Left hindlimb (tissue), 1 donor: ENCODE data around the gene MRPL27.
"Not testable (repeated sequence)": the region's sequence is repeated elsewhere in the genome, so short reads cannot be mapped to it uniquely, and the experiment has no call there.

ENCODE experiments used
- DNase-seq: peaks from one replicate; pipeline ENCODE4 v3.0.0-alpha.2; 2018

The MRPL27 gene

DNA sequence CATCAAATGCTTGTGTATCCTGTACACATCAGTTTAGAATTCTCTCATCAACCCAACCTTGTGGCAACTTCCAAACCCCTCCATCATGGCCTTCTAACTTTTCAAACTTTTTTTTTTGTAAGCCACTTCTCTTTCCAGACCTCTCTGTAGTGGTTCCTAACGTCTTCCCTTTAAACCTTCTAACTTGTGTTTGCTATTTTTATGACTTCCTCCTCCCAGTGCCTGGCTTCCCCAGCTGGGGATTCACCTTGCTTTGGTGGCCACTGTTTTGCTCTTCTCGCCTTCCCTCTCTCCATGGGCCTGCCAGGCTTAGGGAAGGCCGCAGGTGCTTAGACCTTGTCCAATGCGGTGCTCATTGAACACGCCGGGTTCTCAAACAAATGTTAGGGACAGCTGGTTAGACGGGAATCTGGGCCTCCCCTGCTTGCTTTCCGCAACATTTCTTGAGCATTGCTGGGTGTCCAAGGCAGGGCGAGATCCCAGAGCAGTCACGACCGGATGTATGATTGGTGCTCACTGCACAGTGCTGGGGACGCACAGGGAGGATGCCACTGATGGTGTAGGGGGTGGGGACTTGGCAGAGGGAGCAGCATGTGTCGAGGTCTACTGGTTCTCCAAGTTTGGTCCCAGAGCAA lies 28.1 kb downstream of the MRPL27 start:
- no peak for DNase-seq

DNA sequence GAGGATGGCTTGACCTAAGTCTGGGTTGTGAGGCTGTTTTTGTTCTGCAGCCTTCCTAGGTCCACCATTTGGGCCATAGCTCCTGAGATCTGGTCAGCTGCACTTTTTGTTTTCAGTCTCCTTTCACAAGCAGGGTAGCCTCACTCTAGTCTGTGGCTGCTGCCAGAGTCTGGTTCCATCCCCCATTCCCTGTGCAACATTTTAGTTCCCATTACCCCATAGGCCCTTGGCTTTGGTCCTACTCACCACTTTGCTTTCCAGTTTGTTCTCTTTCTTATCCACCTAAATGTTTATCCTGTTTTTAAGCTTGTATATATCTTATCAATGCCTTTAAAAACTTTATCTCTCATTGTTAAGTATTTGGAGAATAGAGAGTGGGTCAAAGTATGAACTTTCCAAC lies 33.6 kb downstream of the MRPL27 start:
- DNase-seq = no peak

DNA sequence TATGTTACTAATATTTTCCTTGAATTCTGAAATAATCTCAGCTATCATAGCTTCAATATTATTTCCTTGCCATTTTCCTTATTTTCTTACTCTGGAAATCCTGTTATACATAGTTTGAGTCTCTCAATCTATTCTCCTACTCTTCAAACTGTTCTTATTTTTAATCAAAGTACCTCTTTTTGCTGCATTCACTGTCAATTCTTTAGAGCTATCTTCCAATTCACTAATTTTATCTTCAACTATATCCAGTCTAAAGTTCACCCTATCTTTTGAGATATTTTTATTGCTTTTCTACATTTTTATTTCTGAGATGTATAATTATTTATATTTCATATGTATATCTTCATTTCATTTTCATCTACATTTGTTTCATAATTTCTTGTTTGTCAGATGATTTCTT lies 34.3 kb downstream of the MRPL27 start:
- DNase-seq = no peak

DNA sequence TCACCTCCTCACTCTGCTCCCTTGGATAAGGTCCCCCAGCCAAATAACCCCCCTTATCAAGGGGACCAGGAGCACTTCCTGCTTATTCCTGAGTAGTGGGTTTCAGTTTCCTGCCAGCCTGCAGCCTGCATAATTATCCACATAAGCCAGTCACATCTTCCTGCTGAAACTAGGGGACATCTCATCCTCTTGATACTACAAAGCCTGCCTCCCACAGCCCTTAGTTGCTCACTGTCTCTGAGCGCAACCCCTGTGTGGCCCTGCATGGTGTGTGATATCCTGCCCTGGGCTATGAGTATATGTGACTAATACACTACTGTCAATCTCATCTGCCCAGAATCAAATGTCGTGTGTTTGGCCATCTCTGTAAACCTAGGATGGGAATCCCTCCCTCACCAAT lies 35.0 kb downstream of the MRPL27 start:
- no peak for DNase-seq

DNA sequence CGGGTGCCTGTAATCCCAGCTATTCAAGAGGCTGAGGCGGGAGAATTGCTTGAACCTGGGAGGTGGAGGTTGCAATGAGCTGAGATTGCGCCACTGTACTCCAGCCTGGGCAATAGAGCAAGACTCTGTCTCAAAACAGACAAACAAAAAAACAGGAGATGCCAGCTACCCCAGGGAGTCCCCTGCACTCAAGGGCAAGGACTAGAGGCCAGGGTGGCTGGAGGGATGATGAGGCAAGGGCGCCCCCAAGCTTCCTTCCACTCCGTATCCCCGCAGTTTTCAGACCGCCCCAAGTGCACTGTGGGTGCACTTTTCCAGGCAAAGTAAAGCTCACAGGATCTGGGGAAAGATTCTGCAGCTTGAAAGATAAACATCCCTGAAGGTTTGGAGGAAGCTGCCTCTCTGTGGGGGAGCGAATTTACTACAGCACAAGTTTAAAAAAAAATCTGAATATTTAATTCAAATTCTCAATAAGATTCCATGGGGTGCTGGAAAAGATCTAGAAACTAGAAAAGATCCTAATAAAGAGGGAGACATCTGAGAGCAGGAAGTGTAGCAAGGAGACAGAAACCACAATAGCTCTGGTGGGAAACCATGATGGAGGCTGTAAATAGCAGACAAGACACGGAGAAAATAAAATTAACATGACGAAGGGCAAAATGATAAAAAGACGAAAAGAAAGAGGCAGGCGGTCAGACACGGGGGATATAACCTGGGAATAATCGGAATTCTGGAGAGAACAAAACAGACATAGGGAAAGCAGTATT lies 39.5 kb downstream of the MRPL27 start:
- not testable (repeated sequence) for DNase-seq

DNA sequence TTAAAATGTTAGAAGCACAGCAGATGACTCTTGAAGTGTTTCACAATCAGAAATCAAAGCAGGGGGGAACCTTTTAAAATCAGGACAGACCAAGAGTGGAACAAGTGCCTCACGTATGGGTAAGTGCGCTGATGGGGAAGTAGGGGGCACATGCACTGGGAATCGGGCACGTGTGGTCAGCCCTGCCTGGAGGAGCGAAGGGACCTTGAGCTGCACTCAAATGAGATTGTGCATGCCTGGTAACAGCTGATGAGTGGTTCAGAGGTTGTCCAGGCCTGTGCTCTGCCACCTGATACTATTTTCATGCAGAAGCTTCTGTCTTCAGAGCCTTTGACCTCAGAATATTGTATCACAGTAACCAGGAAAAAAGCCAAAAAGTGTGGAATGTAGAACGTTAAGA lies 40.8 kb downstream of the MRPL27 start:
- no peak for DNase-seq

DNA sequence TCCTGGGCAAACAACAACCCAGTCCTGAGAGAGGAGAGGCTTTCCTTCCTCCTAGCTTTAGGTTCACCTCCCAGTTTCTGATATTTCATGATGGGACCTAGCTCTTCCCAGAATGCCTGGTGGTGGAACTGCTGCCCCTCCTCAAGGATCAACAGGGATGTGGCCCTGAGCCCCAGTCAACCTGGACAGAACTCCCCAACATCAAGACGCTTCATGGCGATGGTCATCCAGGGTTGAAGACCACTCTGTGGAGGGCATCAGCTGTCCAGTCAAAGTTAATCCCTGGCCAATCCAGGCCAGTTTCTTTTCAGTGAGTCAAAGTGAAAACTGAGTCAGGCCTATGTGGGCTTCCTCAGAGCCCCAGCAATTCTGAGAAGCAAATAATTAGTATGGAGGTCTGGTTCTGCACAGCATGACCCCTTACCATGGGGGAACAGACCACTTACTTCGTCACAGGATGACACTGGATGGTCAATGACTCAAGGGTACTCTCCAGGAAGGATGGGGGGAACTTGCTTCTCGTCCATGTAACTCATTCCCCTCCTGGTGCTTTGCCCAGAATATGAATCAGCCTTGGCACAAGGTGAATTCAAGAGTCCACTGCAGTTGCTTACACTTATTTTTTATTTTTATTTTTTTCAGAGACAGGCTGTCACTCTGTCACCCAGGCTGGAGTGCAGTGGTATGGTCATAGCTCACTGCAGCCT lies 41.7 kb downstream of the MRPL27 start:
- DNase-seq = no peak

DNA sequence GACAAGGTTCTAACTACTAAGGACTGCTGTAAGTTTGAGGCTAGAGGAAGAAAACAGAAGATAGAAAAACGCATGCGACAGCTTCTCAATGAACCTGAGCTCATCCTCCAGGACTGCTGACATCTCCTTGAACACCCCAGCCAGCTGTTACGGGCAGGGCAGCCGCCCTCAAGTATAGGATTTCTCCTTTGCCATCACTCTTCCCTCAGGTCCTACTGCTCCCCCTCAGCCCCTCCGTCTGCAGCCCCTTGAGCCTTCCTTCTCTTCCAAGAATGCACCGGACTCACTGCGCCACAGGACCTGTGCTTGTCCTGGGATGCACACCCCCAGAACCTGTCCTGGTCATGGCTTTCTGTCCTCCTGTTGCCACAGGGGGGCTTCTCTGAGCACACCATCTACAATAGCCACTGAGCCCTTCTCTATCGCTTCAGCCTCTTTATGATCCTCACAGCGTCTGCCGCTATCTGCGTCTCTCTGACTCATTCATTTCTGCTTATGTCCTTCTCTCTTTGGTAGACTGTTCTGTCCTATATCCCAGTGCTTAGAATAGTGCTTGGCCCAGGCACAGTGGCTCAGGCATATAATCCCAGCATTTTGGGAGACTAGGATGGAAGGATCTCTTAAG lies 42.7 kb downstream of the MRPL27 start:
- DNase-seq = no peak

DNA sequence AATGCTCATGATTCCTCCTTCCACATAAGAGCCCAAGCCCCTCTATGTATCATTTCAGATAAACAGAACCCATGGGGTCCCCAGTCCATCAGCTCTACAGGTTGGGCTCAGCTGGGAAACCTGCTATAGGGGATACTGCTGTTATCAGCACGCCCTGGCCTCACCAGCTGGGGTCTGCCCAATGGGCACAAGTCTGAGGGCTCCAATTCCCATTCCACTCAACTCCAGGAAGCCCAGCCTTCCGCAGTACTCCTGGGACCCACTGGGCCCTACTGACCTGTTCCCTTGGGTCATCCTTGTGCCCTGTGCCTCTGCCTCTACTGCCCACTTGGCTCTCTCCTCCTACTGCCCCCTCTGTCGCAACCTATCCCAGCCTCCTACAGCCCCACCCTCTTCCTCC lies 43.3 kb downstream of the MRPL27 start:
- DNase-seq = no peak

DNA sequence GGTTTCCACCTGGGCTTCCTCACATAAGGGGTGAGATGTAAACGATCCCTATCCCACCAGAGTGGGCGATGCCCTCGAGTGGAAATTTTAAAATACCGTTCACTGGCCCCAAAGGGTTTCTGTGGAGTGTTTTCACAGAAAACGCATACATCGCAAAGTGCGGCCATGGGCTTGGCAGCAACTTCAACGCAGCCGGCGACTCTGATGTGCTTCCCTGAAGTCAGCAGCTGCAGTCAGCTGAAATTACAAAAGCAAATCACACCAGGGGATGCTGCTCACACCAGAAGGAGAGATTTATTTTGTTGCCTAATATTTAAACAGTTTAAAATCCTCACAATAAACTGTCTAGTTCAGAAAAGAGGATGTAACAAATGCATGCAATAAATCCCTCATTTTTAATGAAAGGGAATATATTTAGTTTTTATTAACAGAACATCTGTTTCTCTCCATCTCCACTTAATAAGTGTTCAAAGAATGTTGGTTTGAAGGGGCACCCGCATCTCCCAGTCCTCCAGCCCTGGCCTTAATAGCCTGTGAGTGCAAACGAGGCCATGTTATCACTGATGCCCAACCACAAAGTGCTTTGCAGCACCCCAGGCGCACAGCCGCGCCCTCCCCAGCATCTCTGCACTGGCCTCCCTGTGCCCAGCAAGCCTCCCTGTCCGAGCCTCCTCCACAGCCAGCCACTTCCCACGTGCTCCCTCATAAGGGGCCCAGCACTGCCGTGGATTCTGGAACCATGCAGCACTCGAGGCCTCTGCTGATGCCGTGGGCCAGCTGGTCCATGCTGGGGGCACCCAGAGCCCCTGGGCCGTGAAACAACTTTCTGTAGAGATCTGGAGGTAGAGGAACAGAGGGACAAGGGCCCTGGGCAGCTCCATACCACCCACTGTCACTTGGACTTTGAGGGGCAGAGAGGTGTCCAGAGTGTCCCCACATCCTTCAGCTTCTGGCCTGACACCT lies 44.3 kb downstream of the MRPL27 start:
- DNase-seq = peak; percentile 62

DNA sequence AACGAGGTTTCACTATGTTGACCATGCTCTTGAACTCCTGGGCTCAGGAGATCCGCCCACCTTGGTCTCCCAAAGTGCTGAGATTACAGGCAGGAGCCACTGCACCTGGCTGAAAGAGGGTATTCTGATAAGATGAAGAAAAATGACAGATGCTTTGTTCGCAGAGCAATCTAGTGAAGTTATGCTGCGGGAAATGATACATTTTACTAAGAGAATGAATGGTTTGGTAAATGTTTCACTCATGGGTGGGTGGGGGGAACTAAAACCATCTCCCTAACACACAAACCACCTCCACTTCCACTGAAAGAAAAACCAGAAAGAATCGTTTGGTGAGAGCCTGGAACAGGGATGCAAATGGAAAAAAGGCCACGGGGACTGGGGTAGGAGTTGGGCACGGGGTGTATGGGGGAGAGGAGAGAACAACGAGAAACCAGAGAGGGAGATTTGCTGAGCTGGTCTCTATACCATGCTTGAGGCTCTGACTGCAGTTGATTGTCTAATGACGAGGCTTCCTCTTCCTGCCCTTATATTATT lies 46.1 kb downstream of the MRPL27 start:
- DNase-seq = no peak

DNA sequence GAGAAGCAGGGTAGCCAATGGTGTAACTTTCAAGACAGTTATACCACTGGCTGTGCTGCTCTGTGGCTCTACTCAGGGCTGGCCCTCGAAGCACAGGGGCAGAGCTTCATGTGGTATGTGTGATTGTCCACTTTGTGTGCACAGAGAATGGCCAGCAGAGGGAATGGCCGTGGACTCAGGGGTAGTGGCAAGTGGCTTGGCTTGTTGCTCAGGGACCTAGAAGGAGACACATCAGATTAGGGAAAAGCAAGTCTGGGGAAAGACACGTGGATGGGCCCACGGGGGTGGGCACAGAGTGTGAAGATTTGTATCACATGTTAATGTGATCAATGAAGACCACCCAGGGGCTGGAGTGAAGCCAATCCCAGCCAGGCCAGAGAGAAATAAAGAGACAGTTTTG lies 47.1 kb downstream of the MRPL27 start:
- DNase-seq = no peak

DNA sequence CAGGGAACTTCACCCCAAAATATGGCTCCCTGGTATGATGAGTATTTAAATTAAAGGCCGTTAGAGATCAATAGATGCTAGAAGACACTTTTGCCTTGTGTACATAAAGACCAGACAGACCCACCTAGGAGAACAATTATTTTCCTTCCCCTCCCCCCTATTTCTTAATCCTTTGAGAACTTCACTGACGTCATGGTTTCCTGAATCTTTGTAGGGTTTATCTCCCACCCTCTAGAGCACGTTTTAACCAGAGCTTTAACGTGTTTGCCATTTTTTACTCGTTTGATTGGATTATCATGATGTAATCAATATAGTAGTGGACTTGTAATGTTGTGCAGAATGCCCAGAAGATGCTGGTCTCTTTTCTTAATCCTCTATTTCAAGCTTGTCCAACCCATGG lies 49.9 kb downstream of the MRPL27 start:
- DNase-seq = no peak

DNA sequence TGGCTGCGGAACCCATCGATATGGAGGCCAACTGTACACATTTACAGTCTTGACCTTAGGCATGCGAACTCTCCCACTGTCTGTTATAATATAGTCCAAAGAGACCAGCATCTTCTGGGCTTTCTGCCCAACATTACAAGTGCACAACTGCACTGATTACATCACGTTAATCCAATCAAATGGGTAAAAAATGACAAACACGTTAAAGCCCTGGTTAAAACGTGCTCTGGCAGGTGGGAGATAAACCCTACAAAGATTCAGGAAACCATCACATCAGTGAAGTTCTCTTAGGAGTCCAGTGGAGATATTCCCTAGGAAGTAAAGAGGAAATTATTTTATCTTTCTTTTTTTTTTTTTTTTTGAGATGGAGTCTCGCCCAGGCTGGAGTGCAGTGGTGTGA lies 50.7 kb downstream of the MRPL27 start:
- DNase-seq = no peak

DNA sequence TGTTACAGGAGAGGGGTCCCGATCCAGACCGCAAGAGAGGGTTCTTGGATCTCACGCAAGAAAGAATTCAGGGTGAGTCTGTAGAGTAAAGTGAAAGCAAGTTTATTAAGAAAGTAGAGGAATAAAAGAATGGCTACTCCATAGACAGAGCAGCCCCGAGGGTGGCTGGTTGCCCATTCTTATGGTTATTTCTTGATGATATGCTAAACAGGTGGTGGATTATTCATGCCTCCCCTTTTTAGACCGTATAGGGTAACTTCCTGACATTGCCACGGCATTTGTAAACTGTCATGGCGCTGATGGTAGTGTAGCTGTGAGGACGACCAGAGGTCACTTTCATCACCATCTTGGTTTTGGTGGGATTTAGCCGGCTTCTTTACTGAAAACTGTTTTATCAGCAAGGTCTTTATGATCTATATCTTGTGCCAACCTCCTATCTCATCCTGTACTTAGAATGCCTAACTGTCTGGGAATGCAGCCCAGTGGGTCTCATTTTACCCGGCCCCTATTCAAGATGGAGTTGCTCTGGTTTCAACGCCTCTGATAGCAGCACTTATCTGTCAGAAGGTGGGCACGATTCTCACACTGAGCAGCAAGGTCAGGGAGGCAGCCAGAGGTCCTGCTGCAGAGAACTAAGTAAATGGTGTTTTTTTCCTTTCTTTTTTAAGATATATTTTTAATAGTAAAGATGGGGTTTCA lies 53.5 kb downstream of the MRPL27 start:
- no peak for DNase-seq

DNA sequence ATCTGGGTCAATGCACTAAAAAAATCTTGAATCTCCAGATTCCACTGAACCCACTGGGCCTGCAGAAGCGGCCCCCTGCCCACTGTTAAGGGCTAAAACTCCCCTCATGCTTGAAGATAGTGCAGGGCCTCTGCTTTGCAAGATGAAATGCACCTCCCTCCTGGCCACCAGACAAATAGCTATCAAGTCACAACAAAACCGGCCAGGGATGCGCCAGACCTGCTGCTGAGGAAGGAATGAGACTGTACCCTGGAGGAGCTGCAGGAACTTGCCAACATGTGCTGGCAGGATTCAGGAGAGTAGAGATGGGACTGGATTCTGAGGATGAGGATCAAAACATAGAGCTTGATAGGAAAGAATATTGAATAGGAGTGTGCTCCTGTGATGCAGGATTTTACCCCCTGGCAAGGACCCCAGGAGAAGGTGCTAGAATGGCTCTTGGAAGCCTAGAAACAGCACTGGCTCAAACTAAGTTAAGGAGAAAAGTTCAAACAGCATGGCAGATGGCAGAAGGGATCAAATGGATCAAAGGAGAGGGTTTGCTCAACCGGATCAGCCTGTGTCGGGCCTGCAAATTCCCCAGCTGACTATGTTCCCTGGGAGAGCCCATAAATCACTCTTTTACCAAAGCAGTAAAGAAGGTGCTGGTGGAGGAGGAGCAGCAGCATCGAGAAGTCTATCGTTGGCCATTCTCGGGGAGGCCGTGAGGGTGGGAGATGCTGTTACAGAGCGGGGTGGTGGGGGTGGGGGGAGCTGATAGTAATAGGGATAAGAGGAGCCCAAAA lies 54.3 kb downstream of the MRPL27 start:
- no peak for DNase-seq
